ENCODE results near the gene PWWP2A.

PWWP2A gene

DNA sequence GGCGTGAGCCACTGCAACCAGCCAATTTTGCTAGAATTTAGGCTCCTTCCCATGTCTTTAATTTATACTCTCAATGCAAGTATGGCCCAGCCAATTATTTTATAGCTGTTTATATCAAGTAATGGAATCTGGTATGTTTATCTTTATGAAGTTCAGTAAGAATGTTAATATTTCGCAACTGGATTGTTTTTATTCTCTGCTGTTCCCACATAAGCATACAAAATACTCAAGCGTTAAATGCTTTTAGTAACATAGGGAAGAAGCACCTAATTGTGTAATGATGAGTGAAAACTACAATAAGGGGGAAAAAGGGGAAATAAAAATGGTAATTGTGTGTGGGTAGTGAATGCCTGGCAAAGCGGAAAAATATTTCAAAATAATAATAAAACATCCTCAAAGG, 21.3 kb downstream of the PWWP2A start:
- H3K27ac ChIP-seq, result no peak overlapping the region
- no peak overlapping the region for H3K4me2 ChIP-seq (ENCODE audit: low read length)
- H3K9ac ChIP-seq, result no peak overlapping the region
- TF ChIP-seq CTCF (IDR thresholded peaks at IDR 0.05), result no peak
- no peak overlapping the region for H2AFZ ChIP-seq
- H3K79me2 ChIP-seq, result peaks cover 8% of the 10 kb centered on the region
- H3K27me3 ChIP-seq (ENCODE audit: control insufficient read depth, insufficient read depth, low read length), result no peaks in the 10 kb centered on the region
- H3K9me3 ChIP-seq (ENCODE audit: control insufficient read depth, low read length), result no peaks in the 10 kb centered on the region
- no peak overlapping the region for H3K4me3 ChIP-seq (ENCODE audit: low read depth, low read length)
- H3K36me3 ChIP-seq (ENCODE audit: control insufficient read depth, insufficient read depth, low read length), result no peaks in the 10 kb centered on the region
- no peaks in the 10 kb centered on the region for H3K4me1 ChIP-seq

GRCh38 chr5:160096178-160096577, 23.1 kb downstream of the PWWP2A start:
- Histone ChIP-seq H3K27ac (no peak overlapping the region), H3K27me3 (ENCODE audit: control insufficient read depth, insufficient read depth, low read length) (no peaks in the 10 kb centered on the region), H3K9ac (no peak overlapping the region), H3K4me2 (ENCODE audit: low read length) (no peak overlapping the region), H3K9me3 (ENCODE audit: control insufficient read depth, low read length) (no peaks in the 10 kb centered on the region), H3K79me2 (peaks cover 8% of the 10 kb centered on the region), H3K4me1 (no peaks in the 10 kb centered on the region), H2AFZ (no peak overlapping the region), H3K36me3 (ENCODE audit: control insufficient read depth, insufficient read depth, low read length) (no peaks in the 10 kb centered on the region), H3K4me3 (ENCODE audit: low read depth, low read length) (no peak overlapping the region)
- no peak for TF ChIP-seq CTCF (IDR thresholded peaks at IDR 0.05)

GRCh38 chr5:160092960-160093707, 26.1 kb downstream of the PWWP2A start:
- peaks cover 2% of the 10 kb centered on the region for H3K4me1 ChIP-seq
- H3K27me3 ChIP-seq (ENCODE audit: control insufficient read depth, insufficient read depth, low read length), result no peaks in the 10 kb centered on the region
- H3K36me3 ChIP-seq (ENCODE audit: control insufficient read depth, insufficient read depth, low read length), result no peaks in the 10 kb centered on the region
- H2AFZ ChIP-seq, result no peak overlapping the region
- peaks cover 4% of the 10 kb centered on the region for H3K79me2 ChIP-seq
- no peak overlapping the region for H3K27ac ChIP-seq
- H3K9me3 ChIP-seq (ENCODE audit: control insufficient read depth, low read length), result no peaks in the 10 kb centered on the region
- H3K4me2 ChIP-seq (ENCODE audit: low read length), result no peak overlapping the region
- TF ChIP-seq CTCF (IDR thresholded peaks at IDR 0.05), result no peak
- no peak overlapping the region for H3K9ac ChIP-seq
- no peak overlapping the region for H3K4me3 ChIP-seq (ENCODE audit: low read depth, low read length)

DNA sequence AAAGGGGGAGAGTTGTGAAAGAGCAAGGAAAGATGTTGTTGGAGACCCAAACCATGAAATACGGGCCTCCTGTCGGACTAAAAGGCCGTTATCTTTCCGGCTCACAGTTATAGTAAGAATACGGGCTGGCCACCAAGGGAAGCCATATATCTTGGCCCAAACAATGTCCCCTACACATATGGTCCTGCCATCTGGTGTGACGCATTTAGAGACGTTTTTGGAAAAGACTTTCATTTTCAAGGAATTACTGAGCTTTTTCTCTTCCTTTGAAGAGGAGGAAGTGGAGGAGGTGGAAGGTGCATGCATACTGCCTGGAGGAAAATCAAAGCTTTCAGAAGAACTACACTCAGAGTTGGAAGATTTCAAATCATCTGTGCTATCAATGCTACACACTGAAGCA, 26.7 kb downstream of the PWWP2A start:
- H2AFZ ChIP-seq, result no peak overlapping the region
- no peak overlapping the region for H3K27ac ChIP-seq
- no peaks in the 10 kb centered on the region for H3K9me3 ChIP-seq (ENCODE audit: control insufficient read depth, low read length)
- no peaks in the 10 kb centered on the region for H3K79me2 ChIP-seq
- H3K27me3 ChIP-seq (ENCODE audit: control insufficient read depth, insufficient read depth, low read length), result no peaks in the 10 kb centered on the region
- no peaks in the 10 kb centered on the region for H3K36me3 ChIP-seq (ENCODE audit: control insufficient read depth, insufficient read depth, low read length)
- no peak overlapping the region for H3K4me3 ChIP-seq (ENCODE audit: low read depth, low read length)
- no peak for TF ChIP-seq CTCF (IDR thresholded peaks at IDR 0.05)
- H3K9ac ChIP-seq, result no peak overlapping the region
- no peak overlapping the region for H3K4me2 ChIP-seq (ENCODE audit: low read length)
- H3K4me1 ChIP-seq, result peaks cover 2% of the 10 kb centered on the region

GRCh38 chr5:160090059-160090458, 29.2 kb downstream of the PWWP2A start:
- H3K79me2 ChIP-seq, result no peaks in the 10 kb centered on the region
- H3K27me3 ChIP-seq (ENCODE audit: control insufficient read depth, insufficient read depth, low read length), result no peaks in the 10 kb centered on the region
- peaks cover 2% of the 10 kb centered on the region for H3K4me1 ChIP-seq
- no peak overlapping the region for H2AFZ ChIP-seq
- H3K36me3 ChIP-seq (ENCODE audit: control insufficient read depth, insufficient read depth, low read length), result no peaks in the 10 kb centered on the region
- no peak overlapping the region for H3K27ac ChIP-seq
- H3K9me3 ChIP-seq (ENCODE audit: control insufficient read depth, low read length), result no peaks in the 10 kb centered on the region
- no peak overlapping the region for H3K4me3 ChIP-seq (ENCODE audit: low read depth, low read length)
- H3K9ac ChIP-seq, result no peak overlapping the region
- no peak for TF ChIP-seq CTCF (IDR thresholded peaks at IDR 0.05)
- H3K4me2 ChIP-seq (ENCODE audit: low read length), result no peak overlapping the region
